Caco-2 (cell line): ENCODE data around the gene ZC3H12A. TPM values are rescaled to one million over a fixed set of nuclear protein-coding genes. Genes with fewer than 3 reads are reported as not detected.
A peak's percentile ranks its signal among the peaks of the same experiment; 100 is the strongest.

Experiments used
- BruUV-seq: library from RNA; stranded (reverse); fragments of 400-500 nt; replicated peaks from 2 replicates; lab custom pipeline; 2021; lab: Mats Ljungman, UMichigan
- CTCF ChIA-PET: fragments of 300-600 bp; sonication (Branson Sonifier 250); formaldehyde crosslinking; loops from one replicate; lab custom pipeline; 2022; ENCODE audit warnings: antibody characterized with exemption; lab: Charles Lee
- POLR2A ChIA-PET: fragments of 300-600 bp; sonication (Branson Sonifier 250); formaldehyde crosslinking; loops from one replicate; lab custom pipeline; 2022; ENCODE audit warnings: antibody characterized with exemption; lab: Charles Lee
- DNase-seq, 2 experiments: peaks; one replicate each; pipeline versions ENCODE4 v3.0.0 to v3.0.0-alpha.2; 2020 to 2022
- H3K27me3 ChIP-seq: replicated peaks from 2 replicates; pipeline ENCODE4 v1.6.0; 2011; ENCODE audit warnings: low read length; ENCODE audit not compliant: control insufficient read depth, insufficient read depth
- H3K36me3 ChIP-seq: 2 replicates; pipeline ENCODE4 v1.5.1; 2011; ENCODE audit warnings: low read length; ENCODE audit not compliant: control insufficient read depth, insufficient read depth
- H3K4me1 ChIP-seq: fragments of 250-450 bp; sonication (Bioruptor Pico); 2 replicates; pipeline ENCODE4 v1.5.1; 2020; ENCODE audit warnings: mild to moderate bottlenecking
- H3K4me3 ChIP-seq: 2 replicates; pipeline ENCODE4 v1.5.1; 2011; ENCODE audit warnings: low read depth, mild to moderate bottlenecking, control low read depth, low read length
- H3K9me3 ChIP-seq: fragments of 250-450 bp; sonication (Bioruptor Pico); 2 replicates; pipeline ENCODE4 v1.5.1; 2020; ENCODE audit warnings: mild to moderate bottlenecking, moderate library complexity
- H3K27ac Mint-ChIP-seq: one replicate; pipeline ENCODE4 v1.8.0; 2022; ENCODE audit warnings: mixed read lengths; ENCODE audit not compliant: unreplicated experiment
- H3K27me3 Mint-ChIP-seq: one replicate; pipeline ENCODE4 v1.8.0; 2022; ENCODE audit warnings: mixed read lengths; ENCODE audit not compliant: insufficient read depth, unreplicated experiment
- H3K36me3 Mint-ChIP-seq: one replicate; pipeline ENCODE4 v1.8.0; 2022; ENCODE audit warnings: mild to moderate bottlenecking, mixed read lengths; ENCODE audit not compliant: insufficient read depth, unreplicated experiment
- H3K4me1 Mint-ChIP-seq: one replicate; pipeline ENCODE4 v1.8.0; 2022; ENCODE audit warnings: low read depth, mixed read lengths; ENCODE audit not compliant: unreplicated experiment
- H3K4me3 Mint-ChIP-seq: one replicate; pipeline ENCODE4 v1.8.0; 2022; ENCODE audit warnings: mild to moderate bottlenecking, moderate library complexity, mixed read lengths; ENCODE audit not compliant: unreplicated experiment
- H3K9me3 Mint-ChIP-seq: one replicate; pipeline ENCODE4 v1.8.0; 2022; ENCODE audit warnings: mixed read lengths; ENCODE audit not compliant: unreplicated experiment
- CTCF ChIP-seq, 2 experiments: fragments of 200-600 bp in 1 of 2; IDR thresholded peaks; 1 replicate in 1 of 2; 2 replicates in 1 of 2; pipeline versions ENCODE4 v1.5.1 to v1.8.0; 2011 to 2022; ENCODE audit warnings: antibody characterized with exemption in 1 of 2, control low read depth in 1 of 2, inconsistent platforms in 1 of 2, low read depth in 1 of 2, low read length in 1 of 2, mild to moderate bottlenecking in 1 of 2, moderate library complexity in 1 of 2; ENCODE audit not compliant: insufficient read depth in 1 of 2, severe bottlenecking in 1 of 2, unreplicated experiment in 1 of 2
- intact Hi-C: fragments of 100-400 bp; cut with micrococcal nuclease; formaldehyde crosslinking; loops from one replicate; pipeline ENCODE4 v1.10.0; 2022; ENCODE audit not compliant: unreplicated experiment
- total RNA-seq: library from RNA; stranded (reverse); gene quantifications from 2 replicates; pipeline ENCODE4 v1.2.3, GENCODE V29; 2022

Gene ZC3H12A
- total RNA-seq, 1 experiment from 2014 or later = 4.7 TPM

GRCh38 chr1:37506740-37507139 lies 32.4 kb downstream of the ZC3H12A start:
- POLR2A ChIA-PET = no interaction called here
- Mint-ChIP-seq H3K27ac (no peak overlapping the region), H3K4me1 (no peaks in the 10 kb centered on the region), H3K27me3 (no peaks in the 10 kb centered on the region), H3K36me3 (peaks cover 45% of the 10 kb centered on the region), H3K9me3 (no peaks in the 10 kb centered on the region), H3K4me3 (no peak overlapping the region)
- no peaks in the 10 kb centered on the region for H3K9me3 ChIP-seq
- DNase-seq = no peak
- no TSS peak for BruUV-seq
- intact Hi-C loops = no loop called here
- H3K27me3 ChIP-seq = no peaks in the 10 kb centered on the region
- TF ChIP-seq CTCF (IDR thresholded peaks at IDR 0.05; ENCODE audit: insufficient read depth in 1 of 2, low read depth in 1 of 2, low read length in 1 of 2, severe bottlenecking in 1 of 2, unreplicated experiment in 1 of 2) = no peak
- H3K36me3 ChIP-seq = no peaks in the 10 kb centered on the region
- CTCF ChIA-PET = no interaction called here
- H3K4me1 ChIP-seq = no peaks in the 10 kb centered on the region
- H3K4me3 ChIP-seq = no peak overlapping the region

- Mint-ChIP-seq H3K27me3 (no peaks in the 10 kb centered on the region), H3K4me1 (peaks cover 7% of the 10 kb centered on the region), H3K36me3 (peaks cover 37% of the 10 kb centered on the region), H3K9me3 (no peaks in the 10 kb centered on the region), H3K27ac (no peak overlapping the region), H3K4me3 (no peak overlapping the region)
- H3K36me3 ChIP-seq = no peaks in the 10 kb centered on the region
- no peak overlapping the region for H3K4me3 ChIP-seq
- ChIA-PET POLR2A (no interaction called here), CTCF (interaction anchor here (1.1 to 1.2 kb wide), 2 partner anchors 22 to 35 kb away, joined by 3 to 5 read pairs; partner anchors contain the start of gene ZC3H12A)
- TF ChIP-seq CTCF (IDR thresholded peaks at IDR 0.05; ENCODE audit: insufficient read depth in 1 of 2, low read depth in 1 of 2, low read length in 1 of 2, severe bottlenecking in 1 of 2, unreplicated experiment in 1 of 2) = no peak
- BruUV-seq = no TSS peak
- H3K9me3 ChIP-seq = no peaks in the 10 kb centered on the region
- no peak for DNase-seq
- intact Hi-C loops = no loop called here
- 0 out of 2 replicates have a peak, but pooled peaks cover 5% of the 10 kb centered on the region for H3K4me1 ChIP-seq
- no peaks in the 10 kb centered on the region for H3K27me3 ChIP-seq
Observed at GRCh38 chr1:37509181-37509580, 34.8 kb downstream of the ZC3H12A start.

DNA sequence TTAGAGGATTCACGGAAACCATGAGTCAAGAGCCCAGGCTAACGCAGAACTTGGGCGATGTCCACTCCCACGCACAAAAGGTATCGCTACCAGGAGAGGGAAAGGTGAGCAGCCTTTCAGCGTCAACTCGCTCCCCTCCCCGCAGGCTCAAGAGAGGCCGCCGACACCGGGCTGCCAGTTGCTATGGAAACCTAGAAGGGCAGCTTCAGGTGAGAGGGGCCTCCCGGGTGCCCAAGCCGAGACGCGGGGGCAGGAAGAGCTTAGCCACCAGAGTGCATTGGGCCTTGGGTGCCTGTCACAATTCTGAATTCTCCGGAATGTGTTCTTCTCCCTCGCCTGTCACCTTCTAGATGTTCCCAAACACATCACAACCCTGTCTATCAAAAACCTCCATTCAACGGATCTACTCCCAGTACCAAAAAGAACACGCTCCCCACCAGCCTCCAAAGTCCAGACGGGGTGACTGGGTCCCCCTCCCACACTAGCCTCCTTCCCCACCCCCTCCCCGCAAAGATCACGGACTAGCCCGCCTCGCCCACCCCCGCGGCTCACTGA lies 39.5 kb downstream of the ZC3H12A start:
- Mint-ChIP-seq H3K27me3 (no peaks in the 10 kb centered on the region), H3K4me3 (peak overlapping the region; percentile 84), H3K4me1 (peaks cover 14% of the 10 kb centered on the region), H3K9me3 (no peaks in the 10 kb centered on the region), H3K36me3 (peaks cover 18% of the 10 kb centered on the region), H3K27ac (peak overlapping the region; percentile 84)
- ChIA-PET POLR2A (interaction anchor here (0.6 to 1.6 kb wide), 3 partner anchors 29 to 1485 kb away, joined by 4 to 6 read pairs (median 4); a partner anchor contains a TSS), CTCF (interaction anchor here (1.7 kb wide), 1 partner anchor 39 kb away, joined by 5 read pairs; no protein-coding TSS in a partner anchor)
- Histone ChIP-seq H3K27me3 (no peaks in the 10 kb centered on the region), H3K4me1 (peaks cover 10% of the 10 kb centered on the region; the same call in 1 of the 2 replicates), H3K9me3 (no peaks in the 10 kb centered on the region), H3K4me3 (peak overlapping the region; percentile 69), H3K36me3 (no peaks in the 10 kb centered on the region)
- peak; percentile 51 for DNase-seq
- intact Hi-C loops = loop anchor here (2.0 kb wide), 1 partner anchor 21 kb away; no protein-coding TSS in a partner anchor
- no TSS peak for BruUV-seq
- TF ChIP-seq CTCF (IDR thresholded peaks at IDR 0.05; ENCODE audit: insufficient read depth in 1 of 2, low read depth in 1 of 2, low read length in 1 of 2, severe bottlenecking in 1 of 2, unreplicated experiment in 1 of 2) = no peak
